ENCODE measurements around the gene TCEA3.

TCEA3 gene

DNA sequence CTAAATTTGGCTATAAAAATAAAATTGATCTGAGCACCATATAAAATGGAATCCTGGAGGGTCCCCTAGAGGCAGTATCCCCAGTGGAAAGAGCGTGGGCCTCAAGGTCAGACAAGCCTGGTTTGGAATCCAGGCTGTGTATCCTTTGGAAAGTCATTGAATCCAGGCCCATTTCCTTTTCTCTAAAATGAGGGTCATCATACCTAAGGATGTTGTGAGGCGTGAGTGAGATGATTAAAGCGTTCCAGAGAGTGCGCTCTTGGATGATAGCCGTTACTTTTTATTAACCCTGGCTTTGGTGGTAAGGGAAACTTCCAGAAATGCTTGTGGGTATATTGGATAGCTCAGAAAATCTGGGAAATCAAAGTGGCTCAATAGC, 54.2 kb downstream of the TCEA3 start:
- TF ChIP-seq TAF1 (IDR thresholded peaks at IDR 0.05; ENCODE audit: borderline replicate concordance, low read depth, low read length): no peak
- no peak for TF ChIP-seq POLR2A (IDR thresholded peaks at IDR 0.05; ENCODE audit: low read depth, low read length)
- TF ChIP-seq POLR2AphosphoS5 (IDR thresholded peaks at IDR 0.05; ENCODE audit: low read depth, low read length): no peak
- DNase-seq (ENCODE audit: insufficient read length) (no peak), FAIRE-seq (no peak)

GRCh38 chr1:23369335-23370013, 55.1 kb downstream of the TCEA3 start, which contains the start of gene ZNF436:
ZNF436 (minus strand) TSS chr1:23369836; CDS start chr1:23368005, 1,831 bp downstream.
- FAIRE-seq (peak; percentile 46), DNase-seq (ENCODE audit: insufficient read length) (no peak)
- TF ChIP-seq POLR2AphosphoS5 (IDR thresholded peaks at IDR 0.05; ENCODE audit: low read depth, low read length): no peak
- TF ChIP-seq TAF1 (IDR thresholded peaks at IDR 0.05; ENCODE audit: borderline replicate concordance, low read depth, low read length): no peak
- no peak for TF ChIP-seq POLR2A (IDR thresholded peaks at IDR 0.05; ENCODE audit: low read depth, low read length)

- FAIRE-seq (peak; percentile 76), DNase-seq (ENCODE audit: insufficient read length) (peak; percentile 79)
- peak; percentile 27; the same call in 1 of the 2 replicates for TF ChIP-seq POLR2AphosphoS5 (IDR thresholded peaks at IDR 0.05; ENCODE audit: low read depth, low read length)
- 0 out of 2 replicates have a peak, but pooled peaks have one; percentile 38 for TF ChIP-seq TAF1 (IDR thresholded peaks at IDR 0.05; ENCODE audit: borderline replicate concordance, low read depth, low read length)
- TF ChIP-seq POLR2A (IDR thresholded peaks at IDR 0.05; ENCODE audit: low read depth, low read length): peak; percentile 68
Measured at GRCh38 chr1:23368562-23369334, 55.8 kb downstream of the TCEA3 start.

- FAIRE-seq: peak; percentile 95
- peak; percentile 64 for TF ChIP-seq POLR2A (IDR thresholded peaks at IDR 0.05; ENCODE audit: low read depth, low read length)
- TF ChIP-seq POLR2AphosphoS5 (IDR thresholded peaks at IDR 0.05; ENCODE audit: low read depth, low read length): no peak; the same call in 1 of the 2 replicates
- no peak for TF ChIP-seq TAF1 (IDR thresholded peaks at IDR 0.05; ENCODE audit: borderline replicate concordance, low read depth, low read length)
Measured at GRCh38 chr1:23367791-23368561, 56.6 kb downstream of the TCEA3 start.

DNA sequence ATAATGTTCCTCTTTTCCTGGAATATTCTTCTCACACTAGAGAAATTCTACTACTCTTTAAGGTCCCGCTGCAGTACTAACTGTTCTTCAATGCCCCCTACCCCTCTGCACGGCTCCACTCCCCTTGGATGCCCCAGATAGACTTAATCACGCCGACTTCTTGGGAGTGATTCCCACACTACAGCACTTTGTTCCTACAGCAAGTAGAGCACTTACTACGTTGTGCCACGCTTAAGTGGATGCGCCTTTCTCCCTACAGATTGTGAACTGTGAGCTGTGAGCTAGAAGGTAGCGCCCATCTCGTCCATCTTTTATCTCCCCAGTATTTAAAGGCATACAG, 57.1 kb downstream of the TCEA3 start:
- no peak for TF ChIP-seq POLR2AphosphoS5 (IDR thresholded peaks at IDR 0.05; ENCODE audit: low read depth, low read length)
- TF ChIP-seq POLR2A (IDR thresholded peaks at IDR 0.05; ENCODE audit: low read depth, low read length): no peak
- no peak for TF ChIP-seq TAF1 (IDR thresholded peaks at IDR 0.05; ENCODE audit: borderline replicate concordance, low read depth, low read length)
- FAIRE-seq (no peak), DNase-seq (ENCODE audit: insufficient read length) (no peak)

More at GRCh38 chr1:23367791-23368561, 56.6 kb downstream of the TCEA3 start:
- peak; percentile 98 for DNase-seq (ENCODE audit: insufficient read length)

DNA sequence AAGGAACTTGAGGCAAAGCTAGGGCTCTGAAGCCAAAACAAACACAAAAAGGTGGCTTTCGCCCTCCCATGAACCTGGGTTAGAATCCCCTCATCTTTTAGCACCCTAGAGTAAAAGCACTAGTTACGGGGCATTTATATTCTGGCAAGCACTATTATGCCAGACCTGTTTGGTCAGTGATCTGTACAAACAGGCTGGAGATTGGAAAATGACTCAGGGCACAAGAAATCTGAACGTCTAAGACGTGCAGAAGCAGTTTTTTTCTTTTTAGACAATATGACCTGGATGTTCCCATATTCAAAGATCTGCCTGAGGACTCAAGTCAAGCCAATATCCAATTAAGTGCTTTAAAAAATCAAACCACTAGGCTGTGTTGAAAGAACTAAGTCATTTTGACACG, 58.0 kb downstream of the TCEA3 start:
- DNase-seq (ENCODE audit: insufficient read length) (no peak), FAIRE-seq (no peak)
- TF ChIP-seq POLR2AphosphoS5 (IDR thresholded peaks at IDR 0.05; ENCODE audit: low read depth, low read length): no peak
- no peak for TF ChIP-seq TAF1 (IDR thresholded peaks at IDR 0.05; ENCODE audit: borderline replicate concordance, low read depth, low read length)
- TF ChIP-seq POLR2A (IDR thresholded peaks at IDR 0.05; ENCODE audit: low read depth, low read length): no peak

- DNase-seq (ENCODE audit: insufficient read length): no peak
- TF ChIP-seq POLR2A (IDR thresholded peaks at IDR 0.05; ENCODE audit: low read depth, low read length): no peak
- TF ChIP-seq TAF1 (IDR thresholded peaks at IDR 0.05; ENCODE audit: borderline replicate concordance, low read depth, low read length): no peak
- TF ChIP-seq POLR2AphosphoS5 (IDR thresholded peaks at IDR 0.05; ENCODE audit: low read depth, low read length): no peak
- no peak for FAIRE-seq
Measured at GRCh38 chr1:23366146-23366545, 58.4 kb downstream of the TCEA3 start.

- TF ChIP-seq POLR2AphosphoS5 (IDR thresholded peaks at IDR 0.05; ENCODE audit: low read depth, low read length): no peak
- no peak for TF ChIP-seq POLR2A (IDR thresholded peaks at IDR 0.05; ENCODE audit: low read depth, low read length)
- TF ChIP-seq TAF1 (IDR thresholded peaks at IDR 0.05; ENCODE audit: borderline replicate concordance, low read depth, low read length): no peak
- no peak for DNase-seq (ENCODE audit: insufficient read length)
- no peak for FAIRE-seq
Measured at GRCh38 chr1:23362218-23362713, 62.3 kb downstream of the TCEA3 start.

GRCh38 chr1:23358310-23358875, 66.2 kb downstream of the TCEA3 start:
- TF ChIP-seq POLR2A (IDR thresholded peaks at IDR 0.05; ENCODE audit: low read depth, low read length) (no peak), POLR2AphosphoS5 (IDR thresholded peaks at IDR 0.05; ENCODE audit: low read depth, low read length) (no peak), TAF1 (IDR thresholded peaks at IDR 0.05; ENCODE audit: borderline replicate concordance, low read depth, low read length) (no peak)
- DNase-seq (ENCODE audit: insufficient read length): no peak
- no peak for FAIRE-seq

- FAIRE-seq: no peak
- DNase-seq (ENCODE audit: insufficient read length): no peak
- TF ChIP-seq POLR2AphosphoS5 (IDR thresholded peaks at IDR 0.05; ENCODE audit: low read depth, low read length) (no peak), TAF1 (IDR thresholded peaks at IDR 0.05; ENCODE audit: borderline replicate concordance, low read depth, low read length) (no peak), POLR2A (IDR thresholded peaks at IDR 0.05; ENCODE audit: low read depth, low read length) (no peak)
Measured at GRCh38 chr1:23357138-23357908, 67.2 kb downstream of the TCEA3 start.
